IMR-90 (cell line): ENCODE data around the gene IDH3B.

Source experiments
- CEBPB ChIP-seq: IDR thresholded peaks from 2 replicates; pipeline ENCODE4 v1.6.1; 2012; ENCODE audit warnings: low read depth, low read length, improper control_type of control experiment
- MAFK ChIP-seq: IDR thresholded peaks from 2 replicates; pipeline ENCODE4 v1.6.1; 2012; ENCODE audit warnings: low read depth, low read length, improper control_type of control experiment
- MXI1 ChIP-seq: IDR thresholded peaks from 2 replicates; pipeline ENCODE4 v1.6.1; 2012; ENCODE audit warnings: low read depth, mild to moderate bottlenecking, low read length, moderate library complexity, borderline replicate concordance
- POLR2A ChIP-seq: IDR thresholded peaks from 2 replicates; pipeline ENCODE4 v1.6.1; 2012; ENCODE audit warnings: mild to moderate bottlenecking, low read depth, low read length
- RCOR1 ChIP-seq: IDR thresholded peaks from 2 replicates; pipeline ENCODE4 v1.6.1; 2012; ENCODE audit warnings: mild to moderate bottlenecking, low read length, improper control_type of control experiment; ENCODE audit not compliant: insufficient replicate concordance
- SMC3 ChIP-seq: fragments of 150-350 bp; IDR thresholded peaks from 2 replicates; pipeline ENCODE4 v1.6.1; 2016; ENCODE audit warnings: low read depth, mild to moderate bottlenecking, antibody characterized with exemption, low read length, moderate library complexity
- TF ChIP-seq, protein P1 (sequence below): conservative IDR thresholded peaks from 2 replicates; pipeline ENCODE4 v1.5.1; 2012; ENCODE audit warnings: mild to moderate bottlenecking, low read depth, low read length, improper control_type of control experiment
- TF ChIP-seq, protein P2 (sequence below): fragments of 150-350 bp; IDR thresholded peaks from 2 replicates; pipeline ENCODE4 v1.6.1; 2016; ENCODE audit warnings: low read depth, mild to moderate bottlenecking, low read length, moderate library complexity, borderline replicate concordance
- TF ChIP-seq, protein P3 (sequence below): fragments of 150-350 bp; IDR thresholded peaks from 2 replicates; pipeline ENCODE4 v1.6.1; 2017; ENCODE audit warnings: mild to moderate bottlenecking, antibody characterized with exemption, low read length, low read depth

DNA sequence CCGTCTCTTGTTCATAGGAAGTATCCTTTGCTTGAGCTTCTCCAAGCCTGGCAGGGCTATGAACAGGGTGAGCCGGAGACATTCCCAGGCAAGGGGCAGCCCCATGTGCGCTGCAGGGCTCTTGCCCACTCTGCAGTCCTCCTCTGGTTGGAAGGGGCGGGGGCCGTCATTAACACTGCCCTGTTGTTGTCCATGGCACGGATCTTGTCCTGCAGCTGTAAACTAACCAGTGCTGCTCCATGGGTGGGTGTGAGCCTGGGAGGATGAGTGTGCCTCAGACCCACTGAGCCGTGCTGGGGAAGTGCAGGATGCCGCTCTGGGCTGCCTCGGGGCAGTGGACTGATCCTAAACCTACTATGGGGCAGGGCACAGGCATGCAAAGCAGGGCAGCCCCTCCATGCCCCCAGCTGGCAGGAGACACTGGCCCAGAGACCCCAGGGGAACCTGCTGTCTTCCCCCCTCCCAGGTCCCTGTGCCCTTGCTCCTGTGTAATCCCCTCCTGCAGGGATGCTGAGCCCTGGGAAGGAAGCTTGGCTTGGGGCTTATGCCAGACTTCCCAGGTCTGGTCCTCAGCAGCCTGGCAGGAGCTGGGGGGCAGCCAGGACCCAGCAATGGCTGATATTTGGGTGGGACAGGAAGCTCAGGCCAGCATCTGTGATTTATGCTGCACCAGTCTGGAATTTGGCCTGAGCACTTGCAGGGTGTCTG lies 37.1 kb upstream of the IDH3B start:
- TF ChIP-seq RCOR1 (no peak), POLR2A (no peak), MXI1 (no peak), MAFK (no peak), CEBPB (no peak), SMC3 (no peak)
- TF ChIP-seq, protein P1, sequence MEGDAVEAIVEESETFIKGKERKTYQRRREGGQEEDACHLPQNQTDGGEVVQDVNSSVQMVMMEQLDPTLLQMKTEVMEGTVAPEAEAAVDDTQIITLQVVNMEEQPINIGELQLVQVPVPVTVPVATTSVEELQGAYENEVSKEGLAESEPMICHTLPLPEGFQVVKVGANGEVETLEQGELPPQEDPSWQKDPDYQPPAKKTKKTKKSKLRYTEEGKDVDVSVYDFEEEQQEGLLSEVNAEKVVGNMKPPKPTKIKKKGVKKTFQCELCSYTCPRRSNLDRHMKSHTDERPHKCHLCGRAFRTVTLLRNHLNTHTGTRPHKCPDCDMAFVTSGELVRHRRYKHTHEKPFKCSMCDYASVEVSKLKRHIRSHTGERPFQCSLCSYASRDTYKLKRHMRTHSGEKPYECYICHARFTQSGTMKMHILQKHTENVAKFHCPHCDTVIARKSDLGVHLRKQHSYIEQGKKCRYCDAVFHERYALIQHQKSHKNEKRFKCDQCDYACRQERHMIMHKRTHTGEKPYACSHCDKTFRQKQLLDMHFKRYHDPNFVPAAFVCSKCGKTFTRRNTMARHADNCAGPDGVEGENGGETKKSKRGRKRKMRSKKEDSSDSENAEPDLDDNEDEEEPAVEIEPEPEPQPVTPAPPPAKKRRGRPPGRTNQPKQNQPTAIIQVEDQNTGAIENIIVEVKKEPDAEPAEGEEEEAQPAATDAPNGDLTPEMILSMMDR = no peak
- TF ChIP-seq, protein P2, sequence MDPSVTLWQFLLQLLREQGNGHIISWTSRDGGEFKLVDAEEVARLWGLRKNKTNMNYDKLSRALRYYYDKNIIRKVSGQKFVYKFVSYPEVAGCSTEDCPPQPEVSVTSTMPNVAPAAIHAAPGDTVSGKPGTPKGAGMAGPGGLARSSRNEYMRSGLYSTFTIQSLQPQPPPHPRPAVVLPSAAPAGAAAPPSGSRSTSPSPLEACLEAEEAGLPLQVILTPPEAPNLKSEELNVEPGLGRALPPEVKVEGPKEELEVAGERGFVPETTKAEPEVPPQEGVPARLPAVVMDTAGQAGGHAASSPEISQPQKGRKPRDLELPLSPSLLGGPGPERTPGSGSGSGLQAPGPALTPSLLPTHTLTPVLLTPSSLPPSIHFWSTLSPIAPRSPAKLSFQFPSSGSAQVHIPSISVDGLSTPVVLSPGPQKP = no peak
- TF ChIP-seq, protein P3, sequence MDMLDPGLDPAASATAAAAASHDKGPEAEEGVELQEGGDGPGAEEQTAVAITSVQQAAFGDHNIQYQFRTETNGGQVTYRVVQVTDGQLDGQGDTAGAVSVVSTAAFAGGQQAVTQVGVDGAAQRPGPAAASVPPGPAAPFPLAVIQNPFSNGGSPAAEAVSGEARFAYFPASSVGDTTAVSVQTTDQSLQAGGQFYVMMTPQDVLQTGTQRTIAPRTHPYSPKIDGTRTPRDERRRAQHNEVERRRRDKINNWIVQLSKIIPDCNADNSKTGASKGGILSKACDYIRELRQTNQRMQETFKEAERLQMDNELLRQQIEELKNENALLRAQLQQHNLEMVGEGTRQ = no peak
